Measurements from ENCODE around the gene CSRP3. TPM values are rescaled to one million over a fixed set of nuclear protein-coding genes. Genes with fewer than 3 reads are reported as not detected.

CSRP3 gene
- total RNA-seq, 1 donor from 2014 or later: 1,083 TPM

GRCh38 chr11:19229671-19230070 is 27.9 kb upstream of the CSRP3 start:
- no peak for ATAC-seq (ENCODE audit: poor library complexity)
- no peak for DNase-seq
- intact Hi-C loops (cut with DNase I): no loop called here

DNA sequence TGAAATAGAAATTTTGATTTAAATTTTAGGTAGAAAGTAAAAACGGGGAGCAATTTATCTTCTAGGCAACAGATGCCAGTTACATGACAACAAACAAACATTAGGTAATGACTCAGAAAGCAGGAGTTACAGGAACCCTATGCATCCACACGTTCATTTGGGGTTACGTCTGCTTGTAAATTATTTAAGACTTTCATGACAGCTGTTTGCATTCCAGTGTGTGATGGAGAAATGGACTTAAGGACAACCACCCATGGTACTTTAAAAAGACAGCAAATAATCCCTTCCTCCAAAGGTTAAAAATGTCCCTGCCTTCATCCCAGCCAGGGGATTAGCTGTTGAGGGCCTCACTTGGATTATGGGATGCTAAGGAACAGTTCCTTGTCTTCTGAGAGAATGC is 27.2 kb upstream of the CSRP3 start:
- intact Hi-C loops (cut with DNase I): no loop called here
- ATAC-seq (ENCODE audit: poor library complexity): no peak
- no peak for DNase-seq

GRCh38 chr11:19226378-19227195 is 24.8 kb upstream of the CSRP3 start:
- intact Hi-C loops (cut with DNase I): no loop called here
- ATAC-seq (ENCODE audit: poor library complexity) (no peak), DNase-seq (no peak)

DNA sequence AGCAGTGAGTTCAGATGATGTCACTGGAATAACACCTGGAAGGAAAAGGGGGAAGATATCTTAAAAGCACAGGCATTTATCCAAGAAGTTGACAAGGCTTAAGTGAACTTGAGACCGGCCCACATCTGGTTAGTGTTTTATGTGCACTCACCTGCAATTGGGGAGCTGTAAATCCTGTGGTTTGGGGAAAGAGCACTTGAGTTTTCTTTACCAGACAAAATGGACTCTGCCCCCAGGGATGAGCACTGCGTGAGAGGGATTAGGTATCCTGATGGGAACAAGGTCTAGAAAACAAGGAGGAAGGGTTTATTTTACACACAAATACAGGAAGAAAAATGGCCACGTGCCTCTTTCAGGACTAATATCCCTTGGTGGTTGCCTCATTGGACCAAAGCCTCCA is 23.8 kb upstream of the CSRP3 start:
- intact Hi-C loops (cut with DNase I): no loop called here
- no peak for ATAC-seq (ENCODE audit: poor library complexity)

GRCh38 chr11:19225123-19225522 is 23.3 kb upstream of the CSRP3 start:
- DNase-seq (no peak), ATAC-seq (ENCODE audit: poor library complexity) (peak; percentile 65)
- intact Hi-C loops (cut with DNase I): no loop called here

More for the DNA sequence above, 23.8 kb upstream of the CSRP3 start:
- DNase-seq: no peak

- ATAC-seq (ENCODE audit: poor library complexity): peak; percentile 38
- intact Hi-C loops (cut with DNase I): no loop called here
- no peak for DNase-seq
Measured at GRCh38 chr11:19220903-19221724, 19.3 kb upstream of the CSRP3 start.

- intact Hi-C loops (cut with DNase I): no loop called here
- ATAC-seq (ENCODE audit: poor library complexity): peak; percentile 78
- peak; percentile 57 for DNase-seq
Measured at GRCh38 chr11:19218786-19219460, 17.1 kb upstream of the CSRP3 start.

GRCh38 chr11:19218216-19218615 is 16.4 kb upstream of the CSRP3 start:
- ATAC-seq (ENCODE audit: poor library complexity): peak; percentile 66
- DNase-seq: no peak
- intact Hi-C loops (cut with DNase I): no loop called here

DNA sequence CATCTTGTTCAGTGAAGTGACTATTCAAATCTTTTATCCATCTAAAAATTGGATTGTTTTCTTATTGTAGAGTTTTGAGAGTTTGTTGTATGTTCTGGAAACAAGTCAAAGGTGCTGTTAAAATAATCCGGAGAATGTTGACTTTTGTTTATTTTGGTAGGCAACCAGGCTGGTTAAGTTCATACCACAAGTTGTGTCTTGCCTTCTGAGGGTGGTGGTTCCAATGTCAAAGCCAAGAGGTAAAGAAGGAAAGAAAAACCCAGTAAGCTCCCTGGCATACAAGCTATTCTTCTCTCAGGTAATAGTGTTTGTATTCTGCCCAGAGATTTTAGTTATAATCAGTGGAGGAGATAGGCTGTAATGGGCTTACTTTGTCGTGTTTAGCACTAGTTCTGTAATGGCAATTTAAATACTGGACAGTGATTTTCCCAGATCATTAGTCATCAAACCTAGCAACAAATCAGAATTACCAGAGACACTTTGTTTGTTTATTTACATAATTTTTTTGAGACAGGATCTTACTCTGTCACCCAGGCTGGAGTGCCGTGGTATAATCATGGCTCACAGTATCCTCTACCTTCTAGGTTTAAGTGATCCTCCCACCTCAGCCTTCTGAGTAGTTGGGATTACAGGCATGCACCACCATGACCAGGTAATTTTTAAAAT is 15.1 kb upstream of the CSRP3 start:
- DNase-seq (no peak), ATAC-seq (ENCODE audit: poor library complexity) (no peak)
- intact Hi-C loops (cut with DNase I): no loop called here

- DNase-seq (no peak), ATAC-seq (ENCODE audit: poor library complexity) (no peak)
- intact Hi-C loops (cut with DNase I): no loop called here
Measured at GRCh38 chr11:19216021-19216420, 14.2 kb upstream of the CSRP3 start.

DNA sequence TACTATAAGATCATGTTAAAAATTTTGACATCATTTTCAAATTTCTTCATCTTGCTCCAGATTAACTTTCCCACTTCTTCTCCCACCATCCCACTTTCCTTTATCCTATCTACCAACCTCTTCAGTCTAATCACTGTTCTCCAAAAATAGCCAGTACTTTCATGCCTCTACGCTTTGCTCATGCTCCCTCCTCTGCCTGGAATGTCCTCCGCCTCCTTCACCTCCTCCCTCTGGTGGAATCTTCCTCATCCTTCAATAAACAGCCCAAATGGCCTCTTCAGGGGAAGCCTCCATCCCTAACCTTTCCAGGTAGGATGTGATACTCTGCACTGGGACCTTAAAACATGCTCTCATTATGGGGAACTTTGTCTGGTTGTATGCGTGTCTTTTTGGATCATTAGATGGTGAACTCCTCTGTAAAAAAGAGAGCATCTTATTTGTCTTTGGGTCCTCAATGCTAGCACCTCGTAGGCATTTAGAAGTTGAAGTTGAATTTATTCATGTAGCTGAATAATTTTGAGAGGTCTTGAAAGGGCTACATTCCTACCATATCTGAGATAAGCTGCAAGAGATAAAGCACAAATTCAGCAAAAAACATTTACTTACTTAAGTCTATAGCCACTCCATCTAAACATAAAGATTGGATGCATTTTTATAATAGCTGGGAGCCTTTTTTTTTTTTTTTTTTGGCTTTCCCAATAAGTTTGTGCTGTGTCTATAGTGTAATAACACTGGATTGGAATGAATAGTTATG is 8.0 kb upstream of the CSRP3 start:
- ATAC-seq (ENCODE audit: poor library complexity) (peak; percentile 91), DNase-seq (no peak)
- intact Hi-C loops (cut with DNase I): no loop called here

DNA sequence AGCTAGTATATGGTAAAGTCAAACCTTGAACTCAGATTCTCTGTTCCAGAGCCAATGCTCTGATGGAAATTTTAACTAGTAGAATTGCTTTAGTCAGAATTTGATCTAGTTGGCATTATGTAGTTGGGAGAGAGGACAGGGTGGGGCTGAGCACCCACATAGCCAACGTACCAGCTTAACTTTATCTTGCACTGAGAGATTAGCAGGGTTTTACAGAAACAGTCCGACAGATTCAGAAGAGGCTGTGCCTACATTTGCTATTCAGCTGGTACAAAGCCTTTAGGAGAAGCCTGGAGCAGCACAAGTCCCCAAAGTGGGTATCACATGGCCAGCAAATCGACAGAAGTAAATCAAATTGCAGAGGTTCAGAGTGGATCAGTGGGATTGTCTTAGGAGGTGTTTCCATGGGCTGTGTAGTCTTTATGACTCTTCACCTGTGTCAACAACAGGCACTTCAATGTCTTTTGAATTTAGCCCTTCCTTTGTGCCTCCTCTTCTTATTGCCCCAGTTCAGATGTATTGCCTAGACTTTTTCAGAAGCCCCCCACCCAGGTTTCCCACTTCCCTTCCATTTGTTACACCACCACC is 7.3 kb upstream of the CSRP3 start:
- ATAC-seq (ENCODE audit: poor library complexity): peak; percentile 69
- intact Hi-C loops (cut with DNase I): no loop called here

DNA sequence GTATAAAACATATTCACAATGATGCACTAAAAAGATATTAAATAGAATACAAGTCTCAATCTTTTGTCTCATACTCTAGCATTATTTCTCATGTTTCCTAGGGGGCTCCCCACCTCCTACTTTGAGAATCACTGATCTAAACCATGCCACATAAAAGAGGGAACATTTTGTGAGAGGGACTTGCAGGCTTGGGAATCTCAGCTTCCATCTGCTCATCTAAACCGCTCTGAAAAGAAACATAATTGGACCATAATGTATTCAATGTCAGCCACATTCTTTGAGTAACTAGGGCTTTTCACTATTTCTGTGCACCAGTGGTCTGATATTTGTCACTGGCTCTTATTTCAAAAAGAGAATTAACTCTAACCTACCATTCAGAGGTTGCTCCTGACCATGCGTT is 6.4 kb upstream of the CSRP3 start:
- no peak for DNase-seq
- intact Hi-C loops (cut with DNase I): no loop called here
- ATAC-seq (ENCODE audit: poor library complexity): no peak

More for the DNA sequence above, 7.3 kb upstream of the CSRP3 start:
- DNase-seq: no peak

- ATAC-seq (ENCODE audit: poor library complexity) (no peak), DNase-seq (no peak)
- intact Hi-C loops (cut with DNase I): loop anchor here (5.0 kb wide), 1 partner anchor 37 kb away; the partner anchor contains the start of gene E2F8
Measured at GRCh38 chr11:19204836-19205235, 3.1 kb upstream of the CSRP3 start.

DNA sequence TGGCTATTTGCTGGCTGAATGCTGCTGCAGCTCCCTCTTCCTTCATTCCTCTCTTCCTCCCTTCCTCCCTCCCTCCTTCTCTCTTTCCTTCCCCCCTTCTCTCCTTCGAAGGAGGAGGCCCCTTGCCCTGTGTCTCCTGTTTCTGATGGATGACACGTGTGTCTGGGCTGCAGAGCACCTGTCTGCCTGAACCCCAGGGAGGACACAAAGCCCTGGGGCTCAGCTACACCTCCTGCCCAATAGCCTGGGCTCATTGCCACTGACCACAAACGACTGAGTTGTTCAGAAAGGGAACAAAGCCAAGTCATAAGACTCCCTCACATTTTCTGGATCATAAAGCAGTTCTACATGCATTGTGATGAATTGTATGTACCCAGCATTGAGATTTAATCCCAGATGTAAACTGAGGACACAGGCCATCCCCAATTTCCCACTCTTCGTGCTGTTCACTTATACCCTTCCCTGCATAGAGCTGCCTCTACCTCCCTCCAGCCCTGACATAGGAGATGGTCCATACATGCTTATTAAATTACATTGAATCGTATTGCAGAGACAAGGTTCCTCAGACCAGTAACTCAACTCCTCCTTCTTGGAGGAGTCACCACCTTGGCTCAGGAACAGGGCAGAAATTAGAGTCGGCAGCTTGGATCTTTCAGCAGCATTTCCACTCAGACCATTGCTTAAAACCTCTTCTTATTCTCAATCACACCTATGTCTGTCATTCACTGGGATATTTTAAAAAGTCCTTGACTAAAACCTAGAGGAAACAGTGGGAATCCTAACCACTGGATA is 1.2 kb downstream of the CSRP3 start:
- peak; percentile 35 for ATAC-seq (ENCODE audit: poor library complexity)
- DNase-seq: peak; percentile 49
- intact Hi-C loops (cut with DNase I): loop anchor here (5.0 kb wide), 1 partner anchor 42 kb away; the partner anchor contains the start of gene E2F8

DNA sequence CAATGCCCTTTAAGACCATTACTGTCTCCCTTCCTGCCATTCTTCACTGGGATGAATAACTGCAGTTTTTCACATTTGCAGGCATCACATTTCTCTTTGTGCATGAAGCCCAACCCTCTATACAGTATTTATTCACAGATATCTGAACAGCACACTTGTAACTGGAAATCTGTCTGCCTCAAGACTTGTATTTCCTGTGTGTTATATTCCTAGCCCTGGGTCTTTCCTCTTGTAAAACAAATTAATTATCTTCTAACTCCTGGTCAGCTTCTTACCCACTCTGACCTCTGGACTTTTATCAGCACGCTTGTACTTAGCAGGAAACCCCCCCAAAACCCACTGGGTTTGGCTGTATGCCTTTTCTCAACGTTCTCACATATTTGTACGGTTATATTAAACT is 2.0 kb downstream of the CSRP3 start:
- DNase-seq (no peak), ATAC-seq (ENCODE audit: poor library complexity) (no peak)
- intact Hi-C loops (cut with DNase I): loop anchor here (5.0 kb wide), 1 partner anchor 43 kb away; the partner anchor contains the start of gene E2F8

- intact Hi-C loops (cut with DNase I): no loop called here
- ATAC-seq (ENCODE audit: poor library complexity) (peak; percentile 43), DNase-seq (no peak)
Measured at GRCh38 chr11:19199048-19199447, 2.7 kb downstream of the CSRP3 start.
